HL-60 (cell line): ENCODE measurements around the gene LDB3.

Experiments
- DNase-seq, 2 experiments: peaks; one replicate each; pipeline ENCODE4 v3.0.0-alpha.2; 2010 to 2020; ENCODE audit warnings: low read depth in 1 of 2, low spot score in 1 of 2
- H3K27ac ChIP-seq: fragments of 250-450 bp; sonication (Bioruptor Pico); replicated peaks from 2 replicates; pipeline ENCODE4 v1.5.1; 2020; ENCODE audit warnings: mild to moderate bottlenecking, moderate library complexity
- H3K27me3 ChIP-seq: fragments of 250-450 bp; sonication (Bioruptor Pico); 2 replicates; pipeline ENCODE4 v1.5.1; 2021; ENCODE audit warnings: mild to moderate bottlenecking, moderate library complexity; ENCODE audit not compliant: insufficient read depth, poor library complexity, severe bottlenecking
- H3K4me3 ChIP-seq: replicated peaks from 2 replicates; pipeline ENCODE4 v1.5.1; 2011; ENCODE audit warnings: mild to moderate bottlenecking, control low read depth, low read length; ENCODE audit not compliant: insufficient read depth
- GABPA ChIP-seq: IDR thresholded peaks from 2 replicates; pipeline ENCODE4 v1.6.1; 2012; ENCODE audit warnings: low read depth
- POLR2AphosphoS5 ChIP-seq: IDR thresholded peaks from 2 replicates; pipeline ENCODE4 v1.6.1; 2012; ENCODE audit warnings: low read depth
- REST ChIP-seq: IDR thresholded peaks from 2 replicates; pipeline ENCODE4 v1.6.1; 2012; ENCODE audit warnings: low read depth; ENCODE audit not compliant: insufficient replicate concordance
- SPI1 ChIP-seq: IDR thresholded peaks from 2 replicates; pipeline ENCODE4 v1.6.1; 2012; ENCODE audit warnings: low read depth, mild to moderate bottlenecking, borderline replicate concordance
- TF ChIP-seq, protein P1 (sequence below): IDR thresholded peaks from one replicate; pipeline ENCODE4 v1.5.1; 2011; ENCODE audit warnings: low read length, control low read depth, inconsistent platforms; ENCODE audit not compliant: insufficient read depth

LDB3 gene

DNA sequence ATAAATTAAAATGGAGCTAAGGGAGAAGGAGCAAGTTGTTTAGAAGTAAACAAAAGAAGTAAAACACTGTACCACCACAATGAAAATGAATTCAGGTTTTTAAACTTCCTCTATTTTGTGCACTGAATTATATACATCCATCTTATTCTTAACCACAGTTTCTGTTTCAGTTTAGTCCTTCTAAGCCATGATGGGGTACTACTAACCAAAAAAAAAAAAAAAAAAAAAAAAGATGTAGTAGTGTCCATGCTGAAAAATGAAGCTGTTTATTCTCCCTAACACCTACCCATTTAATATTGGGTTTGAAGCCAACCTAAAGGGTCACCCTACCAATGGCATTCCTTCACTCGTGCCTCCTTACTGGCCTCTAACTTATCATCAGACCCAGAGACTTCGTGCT, 84.7 kb downstream of the LDB3 start:
- no peak overlapping the region for H3K4me3 ChIP-seq
- TF ChIP-seq POLR2AphosphoS5 = no peak
- H3K27ac ChIP-seq = no peak overlapping the region
- DNase-seq = no peak
- H3K27me3 ChIP-seq = peaks cover 33% of the 10 kb centered on the region

GRCh38 chr10:86753638-86754434, 85.5 kb downstream of the LDB3 start:
- no peak for TF ChIP-seq POLR2AphosphoS5
- TF ChIP-seq GABPA = no peak
- TF ChIP-seq, protein P1, sequence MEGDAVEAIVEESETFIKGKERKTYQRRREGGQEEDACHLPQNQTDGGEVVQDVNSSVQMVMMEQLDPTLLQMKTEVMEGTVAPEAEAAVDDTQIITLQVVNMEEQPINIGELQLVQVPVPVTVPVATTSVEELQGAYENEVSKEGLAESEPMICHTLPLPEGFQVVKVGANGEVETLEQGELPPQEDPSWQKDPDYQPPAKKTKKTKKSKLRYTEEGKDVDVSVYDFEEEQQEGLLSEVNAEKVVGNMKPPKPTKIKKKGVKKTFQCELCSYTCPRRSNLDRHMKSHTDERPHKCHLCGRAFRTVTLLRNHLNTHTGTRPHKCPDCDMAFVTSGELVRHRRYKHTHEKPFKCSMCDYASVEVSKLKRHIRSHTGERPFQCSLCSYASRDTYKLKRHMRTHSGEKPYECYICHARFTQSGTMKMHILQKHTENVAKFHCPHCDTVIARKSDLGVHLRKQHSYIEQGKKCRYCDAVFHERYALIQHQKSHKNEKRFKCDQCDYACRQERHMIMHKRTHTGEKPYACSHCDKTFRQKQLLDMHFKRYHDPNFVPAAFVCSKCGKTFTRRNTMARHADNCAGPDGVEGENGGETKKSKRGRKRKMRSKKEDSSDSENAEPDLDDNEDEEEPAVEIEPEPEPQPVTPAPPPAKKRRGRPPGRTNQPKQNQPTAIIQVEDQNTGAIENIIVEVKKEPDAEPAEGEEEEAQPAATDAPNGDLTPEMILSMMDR = no peak
- TF ChIP-seq SPI1 = no peak
- no peak for TF ChIP-seq REST

GRCh38 chr10:86755454-86755739, 87.1 kb downstream of the LDB3 start:
- DNase-seq = no peak
- Histone ChIP-seq H3K27me3 (peaks cover 46% of the 10 kb centered on the region), H3K4me3 (peak overlapping the region; percentile 77), H3K27ac (no peak overlapping the region)
- TF ChIP-seq POLR2AphosphoS5 (no peak), SPI1 (no peak), REST (no peak), GABPA (no peak)
- TF ChIP-seq, protein P1 = no peak

More at GRCh38 chr10:86753638-86754434, 85.5 kb downstream of the LDB3 start:
- Histone ChIP-seq H3K27ac (no peak overlapping the region), H3K4me3 (no peak overlapping the region), H3K27me3 (peaks cover 39% of the 10 kb centered on the region)
- DNase-seq = no peak

DNA sequence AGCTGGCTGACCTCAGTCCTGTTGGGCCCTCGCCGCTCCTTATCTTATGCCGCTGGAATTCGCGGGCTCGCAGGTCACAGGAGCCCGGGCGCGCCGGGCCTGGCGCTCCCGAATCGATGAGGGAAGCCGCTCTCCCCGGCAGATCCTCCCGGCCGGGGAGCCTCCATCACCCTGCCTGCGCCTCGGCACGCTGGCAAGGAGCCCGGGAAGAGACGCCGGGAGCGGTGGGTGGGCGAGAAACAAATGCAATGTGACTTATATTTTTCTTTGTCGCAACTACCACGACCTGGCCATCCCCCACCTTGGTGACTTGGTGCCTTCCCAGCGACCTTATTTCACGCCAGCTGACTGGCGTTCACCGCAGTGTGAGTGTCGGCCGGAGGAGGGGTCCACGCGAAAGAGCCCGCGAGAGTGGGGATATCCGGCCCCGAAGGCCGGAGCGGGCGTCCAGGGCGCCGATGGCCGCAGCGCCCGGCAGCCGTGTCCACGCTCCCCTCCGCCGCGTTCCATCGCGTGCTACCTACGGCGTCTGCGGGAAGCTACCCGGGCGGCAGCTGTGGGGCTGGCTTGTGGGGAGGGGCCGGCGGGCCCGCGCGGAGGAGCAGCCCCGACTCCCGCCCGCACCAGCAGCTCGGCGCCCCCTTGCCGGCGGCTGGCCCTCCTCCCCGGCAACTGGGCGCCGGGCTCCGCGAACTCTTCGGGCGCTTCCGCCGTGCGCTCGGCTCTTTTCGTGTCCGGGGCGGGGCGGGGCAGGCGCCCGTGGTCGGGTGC, 87.6 kb downstream of the LDB3 start:
- peaks cover 48% of the 10 kb centered on the region for H3K27me3 ChIP-seq
- H3K4me3 ChIP-seq = peak overlapping the region; percentile 77
- H3K27ac ChIP-seq = no peak overlapping the region
- TF ChIP-seq POLR2AphosphoS5 = no peak
- TF ChIP-seq, protein P1 = no peak
- no peak for TF ChIP-seq GABPA
- no peak for TF ChIP-seq SPI1
- TF ChIP-seq REST = no peak
- DNase-seq = peak; percentile 37 to 49
